HepG2 (cell line): ENCODE measurements around the gene DDX11. TPM values are rescaled to one million over a fixed set of nuclear protein-coding genes. Genes with fewer than 3 reads are reported as not detected.
"Not testable (repeated sequence)": the region's sequence is repeated elsewhere in the genome, so short reads cannot be mapped to it uniquely, and the experiment has no call there.

ENCODE experiments used
- AKAP8 ChIP-seq: sonication (generic); formaldehyde crosslinking; IDR thresholded peaks from 2 replicates; pipeline ENCODE4 v1.5.1; 2020; ENCODE audit warnings: mild to moderate bottlenecking, missing genetic modification reagents
- BRD4 ChIP-seq: sonication (generic); formaldehyde crosslinking; IDR thresholded peaks from 2 replicates; pipeline ENCODE4 v1.4.0; 2020; ENCODE audit warnings: missing genetic modification reagents
- DR1 ChIP-seq: sonication (generic); formaldehyde crosslinking; IDR thresholded peaks from 2 replicates; pipeline ENCODE4 v1.8.0; 2021; ENCODE audit warnings: mild to moderate bottlenecking, missing genetic modification reagents, inconsistent platforms
- HOXA3 ChIP-seq: sonication (generic); formaldehyde crosslinking; IDR thresholded peaks from 2 replicates; pipeline ENCODE4 v1.5.0; 2020; ENCODE audit warnings: missing genetic modification reagents
- KLF12 ChIP-seq: sonication (generic); formaldehyde crosslinking; IDR thresholded peaks from 2 replicates; pipeline ENCODE4 v1.4.0; 2020; ENCODE audit warnings: missing genetic modification reagents, borderline replicate concordance
- KMT2B ChIP-seq: IDR thresholded peaks from 2 replicates; pipeline ENCODE4 v1.6.1; 2016; ENCODE audit warnings: missing genetic modification reagents, missing compliant biosample characterization
- NONO ChIP-seq, 2 experiments: fragments of 450-650 bp in 1 of 2; sonication (generic) in 1 of 2; formaldehyde crosslinking in 1 of 2; IDR thresholded peaks in 1 of 2; conservative IDR thresholded peaks in 1 of 2; 2 replicates each; pipeline versions ENCODE4 v1.6.1 to v1.8.0; 2017 to 2022; ENCODE audit warnings: mild to moderate bottlenecking in 1 of 2, missing genetic modification reagents in 1 of 2, moderate library complexity in 1 of 2
- POGZ ChIP-seq: sonication (generic); formaldehyde crosslinking; IDR thresholded peaks from 2 replicates; pipeline ENCODE4 v1.4.0; 2020; ENCODE audit warnings: mild to moderate bottlenecking, missing genetic modification reagents
- SMAD3 ChIP-seq: sonication (generic); formaldehyde crosslinking; IDR thresholded peaks from 2 replicates; pipeline ENCODE4 v1.4.0; 2020; ENCODE audit warnings: missing genetic modification reagents
- SP1 ChIP-seq, 2 experiments: fragments of 450-650 bp in 1 of 2; sonication (generic) in 1 of 2; formaldehyde crosslinking in 1 of 2; IDR thresholded peaks; 2 replicates each; pipeline versions ENCODE4 v1.4.0 to v1.6.1; 2016 to 2020; ENCODE audit warnings: missing genetic modification reagents in 1 of 2
- TARDBP ChIP-seq: sonication (generic); formaldehyde crosslinking; IDR thresholded peaks from 2 replicates; pipeline ENCODE4 v1.8.0; 2022; ENCODE audit warnings: mild to moderate bottlenecking, missing genetic modification reagents
- ZBTB42 ChIP-seq: sonication (generic); formaldehyde crosslinking; IDR thresholded peaks from 2 replicates; pipeline ENCODE4 v1.5.0; 2020; ENCODE audit warnings: mild to moderate bottlenecking, missing genetic modification reagents
- ZNF136 ChIP-seq: sonication (generic); formaldehyde crosslinking; IDR thresholded peaks from 2 replicates; pipeline ENCODE4 v1.8.1; 2022; ENCODE audit warnings: low read depth, mild to moderate bottlenecking, moderate library complexity, missing genetic modification reagents
- ZNF138 ChIP-seq: sonication (generic); formaldehyde crosslinking; IDR thresholded peaks from 2 replicates; pipeline ENCODE4 v1.5.0; 2020; ENCODE audit warnings: mild to moderate bottlenecking, low read depth, missing genetic modification reagents
- ZNF552 ChIP-seq: sonication (generic); formaldehyde crosslinking; IDR thresholded peaks from 2 replicates; pipeline ENCODE4 v1.9.0; 2022; ENCODE audit warnings: missing genetic modification reagents, mild to moderate bottlenecking, borderline replicate concordance
- polyA plus RNA-seq, 8 experiments: library from polyadenylated mRNA; depleted of rRNA in 3 of 8; stranded (reverse) in 7 of 8; unstranded in 1 of 8; fragments of >200 nt; fragmentation: Illumina TruSeq in 4 of 8; extraction: Trizol in 4 of 8; gene quantifications; 2 replicates each; pipeline versions ENCODE4 v1.2.1 to v1.2.3, GENCODE V29; 2011 to 2016; ENCODE audit warnings: low read depth in 4 of 8, missing spikeins in 1 of 8, mixed read lengths in 1 of 8; ENCODE audit not compliant: insufficient read depth in 1 of 8
- total RNA-seq, 5 experiments: library from RNA; depleted of rRNA; stranded (reverse); fragments of >200 nt; fragmentation: Illumina TruSeq; extraction: Trizol; gene quantifications; 2 replicates each; pipeline ENCODE4 v1.2.3, GENCODE V29; 2016; ENCODE audit warnings: low read depth in 1 of 5
- TF ChIP-seq, protein P1 (sequence below): sonication (generic); formaldehyde crosslinking; IDR thresholded peaks from 2 replicates; pipeline ENCODE4 v1.4.0; 2020; ENCODE audit warnings: missing genetic modification reagents
- TF ChIP-seq, protein P2 (sequence below): sonication (generic); formaldehyde crosslinking; IDR thresholded peaks from 2 replicates; pipeline ENCODE4 v1.9.0; 2022; ENCODE audit warnings: missing genetic modification reagents, mild to moderate bottlenecking, borderline replicate concordance
- TF ChIP-seq, protein P3 (sequence below): sonication (generic); formaldehyde crosslinking; IDR thresholded peaks from 2 replicates; pipeline ENCODE4 v1.4.0; 2020; ENCODE audit warnings: mild to moderate bottlenecking, missing genetic modification reagents
- TF ChIP-seq, protein P4 (sequence below): sonication (generic); formaldehyde crosslinking; IDR thresholded peaks from 2 replicates; pipeline ENCODE4 v1.5.0; 2020; ENCODE audit warnings: missing genetic modification reagents, mild to moderate bottlenecking, borderline replicate concordance
- TF ChIP-seq, protein P5 (sequence below): sonication (generic); formaldehyde crosslinking; IDR thresholded peaks from 2 replicates; pipeline ENCODE4 v1.8.1; 2023; ENCODE audit warnings: missing genetic modification reagents, mild to moderate bottlenecking, borderline replicate concordance

DDX11 gene
- total and polyA plus RNA-seq, 2 of the 13 experiments (the other 11 are each of a cell fraction or from before 2014, with no cell fraction given): 23.9 to 40.8 TPM

DNA sequence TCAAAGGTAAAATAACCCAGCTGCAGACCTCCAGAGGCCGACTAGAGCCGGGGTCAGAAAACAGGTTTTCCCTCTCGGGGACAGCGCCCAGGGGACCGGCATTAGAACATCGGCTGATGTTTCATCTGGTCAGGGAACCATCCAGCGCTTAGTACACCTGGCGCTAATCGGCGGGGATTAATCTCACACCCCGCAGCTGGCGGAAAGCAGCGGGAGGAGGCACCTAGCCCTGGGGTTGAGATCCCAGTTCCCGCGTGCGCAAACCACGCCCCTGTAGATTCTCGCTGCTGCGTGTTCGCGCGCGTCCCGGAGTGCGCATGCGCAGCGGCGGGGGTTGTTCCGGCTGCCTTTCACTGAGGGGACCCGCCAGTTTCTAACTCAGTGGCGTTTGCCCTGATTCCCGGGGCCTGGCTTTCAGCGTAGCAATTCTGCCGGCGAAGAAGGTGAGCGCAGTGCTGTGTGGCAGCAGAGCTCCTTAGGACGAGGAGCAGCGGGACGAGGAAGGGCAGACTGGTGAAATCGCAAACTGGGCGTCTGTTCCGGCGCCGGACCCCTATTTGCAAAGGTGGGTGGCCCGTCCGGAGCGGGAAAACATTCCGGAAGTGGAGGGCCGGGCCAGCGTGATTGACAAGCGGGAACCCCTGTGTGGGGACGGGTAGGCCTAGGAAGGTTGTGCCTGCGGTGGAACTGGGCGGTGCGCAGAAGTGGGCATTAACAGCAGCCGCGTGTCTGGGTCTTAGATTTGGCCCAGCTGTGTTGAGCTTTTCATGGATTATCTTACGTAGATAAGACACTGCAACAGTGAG is at the start of gene DDX11 (continued):
- TF ChIP-seq, protein P1, sequence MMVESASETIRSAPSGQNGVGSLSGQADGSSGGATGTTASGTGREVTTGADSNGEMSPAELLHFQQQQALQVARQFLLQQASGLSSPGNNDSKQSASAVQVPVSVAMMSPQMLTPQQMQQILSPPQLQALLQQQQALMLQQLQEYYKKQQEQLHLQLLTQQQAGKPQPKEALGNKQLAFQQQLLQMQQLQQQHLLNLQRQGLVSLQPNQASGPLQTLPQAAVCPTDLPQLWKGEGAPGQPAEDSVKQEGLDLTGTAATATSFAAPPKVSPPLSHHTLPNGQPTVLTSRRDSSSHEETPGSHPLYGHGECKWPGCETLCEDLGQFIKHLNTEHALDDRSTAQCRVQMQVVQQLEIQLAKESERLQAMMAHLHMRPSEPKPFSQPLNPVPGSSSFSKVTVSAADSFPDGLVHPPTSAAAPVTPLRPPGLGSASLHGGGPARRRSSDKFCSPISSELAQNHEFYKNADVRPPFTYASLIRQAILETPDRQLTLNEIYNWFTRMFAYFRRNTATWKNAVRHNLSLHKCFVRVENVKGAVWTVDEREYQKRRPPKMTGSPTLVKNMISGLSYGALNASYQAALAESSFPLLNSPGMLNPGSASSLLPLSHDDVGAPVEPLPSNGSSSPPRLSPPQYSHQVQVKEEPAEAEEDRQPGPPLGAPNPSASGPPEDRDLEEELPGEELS (CRISPR knock-in tag): peak; percentile 11; the same call in 1 of the 2 replicates
- not testable (repeated sequence) for TF ChIP-seq NONO, SP1 (IDR thresholded peaks at IDR 0.05)
- TF ChIP-seq NONO (CRISPR knock-in tag; conservative IDR thresholded peaks at IDR 0.05) (peak; percentile 26; the same call in 1 of the 2 replicates), TARDBP (CRISPR knock-in tag) (0 out of 2 replicates have a peak, but pooled peaks have one; percentile 16), DR1 (CRISPR knock-in tag) (peak; percentile 50; the same call in 1 of the 2 replicates), POGZ (peak; percentile 75), HOXA3 (CRISPR knock-in tag) (peak; percentile 16; the same call in 1 of the 2 replicates), BRD4 (CRISPR knock-in tag) (peak; percentile 69; the same call in 1 of the 2 replicates), SMAD3 (CRISPR knock-in tag) (peak; percentile 69; the same call in 1 of the 2 replicates), ZBTB42 (CRISPR knock-in tag) (0 out of 2 replicates have a peak, but pooled peaks have one; percentile 76), KMT2B (CRISPR knock-in tag) (peak; percentile 70), ZNF136 (CRISPR knock-in tag) (peak; percentile 94; the same call in 1 of the 2 replicates), AKAP8 (0 out of 2 replicates have a peak, but pooled peaks have one; percentile 48), KLF12 (CRISPR knock-in tag) (0 out of 2 replicates have a peak, but pooled peaks have one; percentile 25), ZNF552 (CRISPR knock-in tag) (0 out of 2 replicates have a peak, but pooled peaks have one; percentile 28), ZNF138 (CRISPR knock-in tag) (0 out of 2 replicates have a peak, but pooled peaks have one; percentile 22), SP1 (CRISPR knock-in tag; IDR thresholded peaks at IDR 0.05) (peak; percentile 39)
- TF ChIP-seq, protein P2, sequence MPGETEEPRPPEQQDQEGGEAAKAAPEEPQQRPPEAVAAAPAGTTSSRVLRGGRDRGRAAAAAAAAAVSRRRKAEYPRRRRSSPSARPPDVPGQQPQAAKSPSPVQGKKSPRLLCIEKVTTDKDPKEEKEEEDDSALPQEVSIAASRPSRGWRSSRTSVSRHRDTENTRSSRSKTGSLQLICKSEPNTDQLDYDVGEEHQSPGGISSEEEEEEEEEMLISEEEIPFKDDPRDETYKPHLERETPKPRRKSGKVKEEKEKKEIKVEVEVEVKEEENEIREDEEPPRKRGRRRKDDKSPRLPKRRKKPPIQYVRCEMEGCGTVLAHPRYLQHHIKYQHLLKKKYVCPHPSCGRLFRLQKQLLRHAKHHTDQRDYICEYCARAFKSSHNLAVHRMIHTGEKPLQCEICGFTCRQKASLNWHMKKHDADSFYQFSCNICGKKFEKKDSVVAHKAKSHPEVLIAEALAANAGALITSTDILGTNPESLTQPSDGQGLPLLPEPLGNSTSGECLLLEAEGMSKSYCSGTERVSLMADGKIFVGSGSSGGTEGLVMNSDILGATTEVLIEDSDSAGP (CRISPR knock-in tag): peak; percentile 74; the same call in 1 of the 2 replicates
- TF ChIP-seq, protein P3, sequence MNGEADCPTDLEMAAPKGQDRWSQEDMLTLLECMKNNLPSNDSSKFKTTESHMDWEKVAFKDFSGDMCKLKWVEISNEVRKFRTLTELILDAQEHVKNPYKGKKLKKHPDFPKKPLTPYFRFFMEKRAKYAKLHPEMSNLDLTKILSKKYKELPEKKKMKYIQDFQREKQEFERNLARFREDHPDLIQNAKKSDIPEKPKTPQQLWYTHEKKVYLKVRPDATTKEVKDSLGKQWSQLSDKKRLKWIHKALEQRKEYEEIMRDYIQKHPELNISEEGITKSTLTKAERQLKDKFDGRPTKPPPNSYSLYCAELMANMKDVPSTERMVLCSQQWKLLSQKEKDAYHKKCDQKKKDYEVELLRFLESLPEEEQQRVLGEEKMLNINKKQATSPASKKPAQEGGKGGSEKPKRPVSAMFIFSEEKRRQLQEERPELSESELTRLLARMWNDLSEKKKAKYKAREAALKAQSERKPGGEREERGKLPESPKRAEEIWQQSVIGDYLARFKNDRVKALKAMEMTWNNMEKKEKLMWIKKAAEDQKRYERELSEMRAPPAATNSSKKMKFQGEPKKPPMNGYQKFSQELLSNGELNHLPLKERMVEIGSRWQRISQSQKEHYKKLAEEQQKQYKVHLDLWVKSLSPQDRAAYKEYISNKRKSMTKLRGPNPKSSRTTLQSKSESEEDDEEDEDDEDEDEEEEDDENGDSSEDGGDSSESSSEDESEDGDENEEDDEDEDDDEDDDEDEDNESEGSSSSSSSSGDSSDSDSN (CRISPR knock-in tag): peak; percentile 15; the same call in 1 of the 2 replicates
- TF ChIP-seq, protein P4, sequence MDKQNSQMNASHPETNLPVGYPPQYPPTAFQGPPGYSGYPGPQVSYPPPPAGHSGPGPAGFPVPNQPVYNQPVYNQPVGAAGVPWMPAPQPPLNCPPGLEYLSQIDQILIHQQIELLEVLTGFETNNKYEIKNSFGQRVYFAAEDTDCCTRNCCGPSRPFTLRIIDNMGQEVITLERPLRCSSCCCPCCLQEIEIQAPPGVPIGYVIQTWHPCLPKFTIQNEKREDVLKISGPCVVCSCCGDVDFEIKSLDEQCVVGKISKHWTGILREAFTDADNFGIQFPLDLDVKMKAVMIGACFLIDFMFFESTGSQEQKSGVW: 0 out of 2 replicates have a peak, but pooled peaks have one; percentile 54
- TF ChIP-seq, protein P5, sequence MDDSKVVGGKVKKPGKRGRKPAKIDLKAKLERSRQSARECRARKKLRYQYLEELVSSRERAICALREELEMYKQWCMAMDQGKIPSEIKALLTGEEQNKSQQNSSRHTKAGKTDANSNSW (CRISPR knock-in tag): 0 out of 2 replicates have a peak, but pooled peaks have one; percentile 40
